ENCODE data around the gene GORAB.

The GORAB gene

GRCh38 chr1:170593173-170594011, 61.4 kb downstream of the GORAB start:
- no peak for DNase-seq

- DNase-seq = no peak
Observed at GRCh38 chr1:170594066-170594626, 62.2 kb downstream of the GORAB start.

GRCh38 chr1:170596701-170597100, 64.7 kb downstream of the GORAB start:
- no peak for DNase-seq

- no peak for DNase-seq
Observed at GRCh38 chr1:170598618-170599017, 66.7 kb downstream of the GORAB start.

GRCh38 chr1:170599033-170599432, 67.1 kb downstream of the GORAB start:
- no peak for DNase-seq

GRCh38 chr1:170601866-170602265, 69.9 kb downstream of the GORAB start:
- no peak for DNase-seq
